Panc1 (cell line): Measurements from ENCODE around the gene ZNF441. TPM values are rescaled to one million over a fixed set of nuclear protein-coding genes. Genes with fewer than 3 reads are reported as not detected.
A peak's percentile ranks its signal among the peaks of the same experiment; 100 is the strongest.

Source experiments
- ATAC-seq: fragments of 200-7000 bp; cut with Tn5 transposase; 2 replicates; pipeline ENCODE4 v1.9.1; 2020; ENCODE audit warnings: mild to moderate bottlenecking, moderate library complexity
- BruUV-seq: library from RNA; stranded (reverse); fragments of 400-500 nt; replicated peaks from 2 replicates; lab custom pipeline; 2021; lab: Mats Ljungman, UMichigan
- CTCF ChIA-PET: fragments of 300-600 bp; sonication (Branson Sonifier 250); formaldehyde crosslinking; loops from one replicate; lab custom pipeline; 2022; ENCODE audit warnings: antibody characterized with exemption; lab: Charles Lee
- POLR2A ChIA-PET: fragments of 300-600 bp; sonication (Branson Sonifier 250); formaldehyde crosslinking; loops from one replicate; lab custom pipeline; 2022; ENCODE audit warnings: antibody characterized with exemption; lab: Charles Lee
- DNase-seq: peaks from one replicate; pipeline ENCODE4 v3.0.0-alpha.2; 2010; ENCODE audit warnings: low read depth, low spot score
- H3K27ac ChIP-seq: 2 replicates; pipeline ENCODE4 v1.5.1; 2011; ENCODE audit warnings: mild to moderate bottlenecking, low read length, inconsistent platforms
- H3K27me3 ChIP-seq: fragments of 200-500 bp; sonication (Bioruptor generic); 2 replicates; pipeline ENCODE4 v1.6.0; 2014; ENCODE audit warnings: low read length, inconsistent platforms; ENCODE audit not compliant: control insufficient read depth, insufficient read depth
- H3K36me3 ChIP-seq: fragments of 200-500 bp; sonication (Bioruptor generic); 2 replicates; pipeline ENCODE4 v1.5.1; 2014; ENCODE audit warnings: inconsistent platforms, mild to moderate bottlenecking, low read length, moderate library complexity; ENCODE audit not compliant: control insufficient read depth, insufficient read depth
- H3K4me1 ChIP-seq: 2 replicates; pipeline ENCODE4 v1.5.1; 2011; ENCODE audit warnings: inconsistent platforms, mild to moderate bottlenecking, low read length, moderate library complexity; ENCODE audit not compliant: control insufficient read depth, insufficient read depth
- H3K4me3 ChIP-seq, 2 experiments: 2 replicates each; pipeline ENCODE4 v1.5.1; 2011 to 2012; ENCODE audit warnings: low read depth in 2 of 2, low read length in 2 of 2, mild to moderate bottlenecking in 2 of 2, inconsistent platforms in 1 of 2, moderate library complexity in 1 of 2
- H3K9me3 ChIP-seq: fragments of 200-500 bp; sonication (Bioruptor generic); 2 replicates; pipeline ENCODE4 v1.5.1; 2014; ENCODE audit warnings: low read depth, mild to moderate bottlenecking, inconsistent platforms, low read length, moderate library complexity; ENCODE audit not compliant: control insufficient read depth, insufficient read depth
- POLR2AphosphoS5 ChIP-seq: IDR thresholded peaks from 2 replicates; pipeline ENCODE4 v1.6.1; 2012; ENCODE audit warnings: mild to moderate bottlenecking, low read depth, low read length, moderate library complexity
- SIN3A ChIP-seq: IDR thresholded peaks from 2 replicates; pipeline ENCODE4 v1.6.1; 2012; ENCODE audit warnings: low read depth, mild to moderate bottlenecking, low read length, moderate library complexity, borderline replicate concordance; ENCODE audit not compliant: insufficient read depth
- TCF7L2 ChIP-seq: IDR thresholded peaks from 2 replicates; pipeline ENCODE4 v1.6.1; 2011; ENCODE audit warnings: mild to moderate bottlenecking, low read depth, low read length, inconsistent platforms
- in situ Hi-C: cut with HindIII; loops from 2 replicates; pipeline ENCODE4 v1.10.0; 2016; ENCODE audit warnings: low sequenced_read_pairs, low pct_unique_long_range_greater_than_20kb
- intact Hi-C: fragments of 100-400 bp; cut with micrococcal nuclease; formaldehyde crosslinking; loops from one replicate; pipeline ENCODE4 v1.10.0; 2022; ENCODE audit not compliant: unreplicated experiment
- total RNA-seq: library from RNA; stranded (reverse); gene quantifications from one replicate; pipeline ENCODE4 v1.2.1, GENCODE V29; 2021; ENCODE audit not compliant: unreplicated experiment
- TF ChIP-seq, protein P1 (sequence below): fragments of 450-650 bp; IDR thresholded peaks from 2 replicates; pipeline ENCODE4 v1.5.1; 2017; ENCODE audit warnings: mild to moderate bottlenecking

ZNF441 gene
- total RNA-seq, 1 experiment from 2014 or later, result 2.8 TPM

DNA sequence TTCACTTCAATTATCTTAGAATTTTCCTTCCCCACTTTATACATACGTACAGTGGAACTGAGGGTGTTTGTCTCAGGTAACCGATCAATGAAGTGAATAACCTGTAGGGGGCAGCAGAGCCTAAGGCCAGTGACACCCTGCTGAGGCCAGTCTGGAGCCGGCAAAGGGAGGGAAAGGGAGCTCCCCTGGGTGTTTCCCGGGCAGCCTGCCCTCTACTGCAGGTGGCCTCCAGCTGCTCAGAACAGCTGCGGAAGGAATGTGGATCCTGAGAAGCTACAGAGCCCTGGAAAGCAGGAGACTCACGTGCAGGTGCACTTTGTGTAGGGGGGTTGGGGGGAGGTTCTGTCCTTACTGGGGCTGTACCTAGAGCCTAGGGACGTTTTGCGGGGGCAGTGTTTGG is 30.7 kb downstream of the ZNF441 start:
- ATAC-seq, result peak; percentile 89
- Histone ChIP-seq H3K36me3 (no peaks in the 10 kb centered on the region), H3K27ac (peak overlapping the region; percentile 51; the same call in 1 of the 2 replicates), H3K4me3 (peak overlapping the region in 1 of 2 experiments; percentile 75; a peak in 2 of 4 replicates), H3K4me1 (peaks cover 8% of the 10 kb centered on the region), H3K9me3 (peaks cover 4% of the 10 kb centered on the region; the same call in 1 of the 2 replicates), H3K27me3 (no peaks in the 10 kb centered on the region)
- intact Hi-C loops, result loop anchor here (5.0 kb wide), 1 partner anchor 190 kb away; no protein-coding TSS in a partner anchor
- BruUV-seq, result no TSS peak
- TF ChIP-seq, protein P1, sequence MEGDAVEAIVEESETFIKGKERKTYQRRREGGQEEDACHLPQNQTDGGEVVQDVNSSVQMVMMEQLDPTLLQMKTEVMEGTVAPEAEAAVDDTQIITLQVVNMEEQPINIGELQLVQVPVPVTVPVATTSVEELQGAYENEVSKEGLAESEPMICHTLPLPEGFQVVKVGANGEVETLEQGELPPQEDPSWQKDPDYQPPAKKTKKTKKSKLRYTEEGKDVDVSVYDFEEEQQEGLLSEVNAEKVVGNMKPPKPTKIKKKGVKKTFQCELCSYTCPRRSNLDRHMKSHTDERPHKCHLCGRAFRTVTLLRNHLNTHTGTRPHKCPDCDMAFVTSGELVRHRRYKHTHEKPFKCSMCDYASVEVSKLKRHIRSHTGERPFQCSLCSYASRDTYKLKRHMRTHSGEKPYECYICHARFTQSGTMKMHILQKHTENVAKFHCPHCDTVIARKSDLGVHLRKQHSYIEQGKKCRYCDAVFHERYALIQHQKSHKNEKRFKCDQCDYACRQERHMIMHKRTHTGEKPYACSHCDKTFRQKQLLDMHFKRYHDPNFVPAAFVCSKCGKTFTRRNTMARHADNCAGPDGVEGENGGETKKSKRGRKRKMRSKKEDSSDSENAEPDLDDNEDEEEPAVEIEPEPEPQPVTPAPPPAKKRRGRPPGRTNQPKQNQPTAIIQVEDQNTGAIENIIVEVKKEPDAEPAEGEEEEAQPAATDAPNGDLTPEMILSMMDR, result peak; percentile 88
- TF ChIP-seq TCF7L2, result no peak
- no peak for TF ChIP-seq POLR2AphosphoS5
- POLR2A ChIA-PET, result interaction anchor here (0.6 kb wide), 1 partner anchor 138 kb away, joined by 3 read pairs; no protein-coding TSS in a partner anchor
- CTCF ChIA-PET, result interaction anchor here (0.5 to 2.6 kb wide), 13 partner anchors 15 to 568 kb away, joined by 3 to 17 read pairs (median 5); partner anchors contain the start of genes ZNF20, ZNF433, ZNF440 and ZNF442
- in situ Hi-C loops, result no loop called here
- peak; percentile 47 for DNase-seq

DNA sequence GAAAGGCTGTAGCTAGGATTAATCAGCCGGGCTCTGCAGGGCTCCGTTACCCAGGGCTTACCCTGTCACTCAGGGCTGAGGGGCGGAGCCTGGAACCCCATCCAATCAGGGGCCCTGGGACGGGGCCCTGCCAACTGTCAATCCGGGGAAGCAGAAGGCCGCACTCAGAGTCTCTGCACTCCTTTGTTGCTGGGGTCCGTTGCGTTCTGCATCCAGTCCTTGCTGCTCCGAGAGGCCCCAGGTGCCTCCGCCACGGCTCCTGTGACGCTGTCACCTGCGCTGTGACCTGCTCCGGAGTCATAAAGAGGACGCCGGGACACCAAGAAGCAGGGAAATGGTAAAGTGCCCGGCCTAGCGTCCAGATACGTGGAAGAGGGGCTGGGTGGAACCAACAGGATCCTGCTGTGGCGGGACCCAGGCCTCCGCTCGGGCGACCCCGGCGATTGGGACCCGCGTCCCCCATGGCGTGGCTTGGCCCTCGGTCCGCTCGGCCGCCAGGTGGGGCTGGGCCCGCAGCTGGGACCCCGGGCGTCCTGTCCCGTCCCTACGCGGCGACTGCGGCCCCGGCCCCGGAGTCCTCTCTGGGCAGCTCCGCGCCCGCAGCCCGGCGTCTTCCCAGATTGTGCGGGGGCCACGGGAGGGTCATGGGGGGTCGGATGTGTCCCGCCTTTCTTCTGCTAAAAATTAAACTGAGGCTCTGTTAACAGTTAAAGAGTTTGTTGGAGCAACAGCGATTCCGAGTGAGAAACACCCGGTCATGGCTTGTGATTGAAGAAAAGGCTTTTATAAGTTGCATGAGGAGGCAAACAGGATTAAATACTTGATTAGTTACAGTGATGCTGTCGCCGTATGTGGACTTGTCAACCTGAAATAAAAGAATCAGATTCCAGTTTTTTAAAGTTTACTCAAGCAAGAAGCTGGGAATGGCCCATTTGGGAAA is 31.9 kb downstream of the ZNF441 start, which contains the start of gene ZNF491:
Gene ZNF491, plus strand, starts transcription at position 133 of the 940 bp plus-strand sequence. CDS start 7,431 bp downstream, outside the sequence.
- Histone ChIP-seq H3K27me3 (no peaks in the 10 kb centered on the region), H3K9me3 (peaks cover 4% of the 10 kb centered on the region; the same call in 1 of the 2 replicates), H3K4me3 (peak within 1 kb of the TSS; percentile 69 to 75), H3K36me3 (no peaks in the 10 kb centered on the region), H3K4me1 (peaks cover 8% of the 10 kb centered on the region), H3K27ac (peak within 1 kb of the TSS; percentile 63)
- ChIA-PET POLR2A (interaction anchor here (0.6 kb wide), 2 partner anchors 58 to 437 kb away, joined by 3 to 11 read pairs; no protein-coding TSS in a partner anchor), CTCF (interaction anchor here (0.6 to 2.6 kb wide), 9 partner anchors 11 to 567 kb away, joined by 4 to 17 read pairs (median 6); partner anchors contain the start of genes ZNF440, ZNF442 and ZNF878)
- intact Hi-C loops (loop anchor here (5.0 kb wide), 1 partner anchor 189 kb away; no protein-coding TSS in a partner anchor), in situ Hi-C loops (no loop called here)
- TF ChIP-seq TCF7L2 (no peak), SIN3A (peak; percentile 64; the same call in 1 of the 2 replicates), POLR2AphosphoS5 (no peak)
- TF ChIP-seq, protein P1, result peak; percentile 53
- no TSS peak for BruUV-seq
- peak; percentile 42 for DNase-seq
- peak; percentile 99 for ATAC-seq
